Measurements from ENCODE around the gene MEIOB.

The MEIOB gene

DNA sequence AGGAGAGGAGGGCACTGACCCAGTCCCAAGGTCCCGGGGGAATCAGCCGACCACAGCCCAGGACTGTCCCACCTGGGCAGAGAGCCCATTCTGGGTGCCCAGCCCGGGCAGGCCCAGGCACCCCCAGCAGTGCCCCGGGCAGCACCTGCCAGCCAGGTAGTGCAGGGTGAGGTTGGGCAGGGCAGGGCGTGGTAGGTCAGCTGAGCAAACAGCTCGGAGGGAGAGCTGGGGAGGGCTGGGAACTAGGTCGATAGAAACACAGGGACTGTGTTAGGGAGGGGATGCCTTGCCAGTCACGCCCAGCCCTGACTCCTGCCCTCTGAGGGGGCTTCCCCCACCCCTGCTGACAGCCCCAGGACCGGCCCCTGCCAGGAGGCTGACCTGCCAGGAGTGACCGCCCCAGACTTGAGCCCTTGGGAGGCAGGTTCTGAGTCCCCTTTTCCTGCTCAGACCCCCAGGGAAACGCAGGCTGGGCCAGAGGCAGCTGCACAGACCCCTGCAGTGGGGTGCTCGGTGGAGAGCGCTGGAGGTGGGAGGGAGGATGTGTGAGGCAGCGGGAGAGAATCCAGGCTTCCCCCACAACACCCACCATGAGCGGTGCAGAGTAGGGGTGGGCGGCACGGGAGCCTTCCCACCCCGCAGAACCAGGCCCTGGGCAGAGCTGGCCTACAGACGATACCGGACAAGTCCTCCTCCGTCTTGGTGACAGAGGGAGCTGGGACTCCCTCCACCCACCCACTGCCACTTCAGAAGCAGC, 41.5 kb upstream of the MEIOB start:
- ChIA-PET CTCF (interaction anchor here (0.6 kb wide), 1 partner anchor 15 kb away, joined by 5 read pairs; no protein-coding TSS in a partner anchor), POLR2A (interaction anchor here (1.3 kb wide), 1 partner anchor 10 kb away, joined by 4 read pairs; no protein-coding TSS in a partner anchor)
- no peak for TF ChIP-seq FOXM1 (IDR thresholded peaks at IDR 0.05; ENCODE audit: borderline replicate concordance)
- no peak for TF ChIP-seq ARNT (IDR thresholded peaks at IDR 0.05)
- DNase-seq (ENCODE audit: extremely low spot score) = no peak

DNA sequence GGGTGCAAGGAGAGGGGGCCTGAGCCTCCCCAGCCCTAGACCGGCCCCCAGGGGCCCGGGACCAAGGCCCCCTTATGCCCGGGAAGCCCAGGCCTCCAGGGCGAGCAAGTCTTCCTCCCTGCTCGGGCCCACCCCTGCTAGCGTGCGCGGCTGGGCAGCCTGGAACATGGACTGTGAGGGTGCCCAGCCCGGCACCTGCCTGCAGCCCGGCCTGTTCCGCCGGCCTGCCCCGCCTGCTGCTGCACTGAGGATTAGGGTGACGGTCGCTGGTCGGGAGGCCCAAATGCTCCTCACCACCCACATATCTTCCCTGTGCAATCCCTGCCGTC, 40.2 kb upstream of the MEIOB start:
- no peak for TF ChIP-seq L3MBTL2 (conservative IDR thresholded peaks at IDR 0.05)
- no peak for TF ChIP-seq FOXK2 (IDR thresholded peaks at IDR 0.05)
- TF ChIP-seq FOXA1 (IDR thresholded peaks at IDR 0.05) = no peak
- TF ChIP-seq TARDBP (IDR thresholded peaks at IDR 0.05) = no peak
- no peak for TF ChIP-seq ARNT (IDR thresholded peaks at IDR 0.05)
- no peak for TF ChIP-seq ZNF384 (IDR thresholded peaks at IDR 0.05)
- no peak for TF ChIP-seq CTBP1 (IDR thresholded peaks at IDR 0.05; ENCODE audit: borderline replicate concordance)
- no peak for TF ChIP-seq LEF1 (IDR thresholded peaks at IDR 0.05; ENCODE audit: borderline replicate concordance)
- TF ChIP-seq NFRKB (IDR thresholded peaks at IDR 0.05) = no peak
- TF ChIP-seq SUZ12 (IDR thresholded peaks at IDR 0.05) = no peak
- TF ChIP-seq HDGF (IDR thresholded peaks at IDR 0.05; ENCODE audit: borderline replicate concordance) = no peak
- TF ChIP-seq, protein P1, sequence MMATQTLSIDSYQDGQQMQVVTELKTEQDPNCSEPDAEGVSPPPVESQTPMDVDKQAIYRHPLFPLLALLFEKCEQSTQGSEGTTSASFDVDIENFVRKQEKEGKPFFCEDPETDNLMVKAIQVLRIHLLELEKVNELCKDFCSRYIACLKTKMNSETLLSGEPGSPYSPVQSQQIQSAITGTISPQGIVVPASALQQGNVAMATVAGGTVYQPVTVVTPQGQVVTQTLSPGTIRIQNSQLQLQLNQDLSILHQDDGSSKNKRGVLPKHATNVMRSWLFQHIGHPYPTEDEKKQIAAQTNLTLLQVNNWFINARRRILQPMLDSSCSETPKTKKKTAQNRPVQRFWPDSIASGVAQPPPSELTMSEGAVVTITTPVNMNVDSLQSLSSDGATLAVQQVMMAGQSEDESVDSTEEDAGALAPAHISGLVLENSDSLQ (IDR thresholded peaks at IDR 0.05) = no peak
- no peak for TF ChIP-seq ELF4 (IDR thresholded peaks at IDR 0.05)
- no peak for TF ChIP-seq BHLHE40 (IDR thresholded peaks at IDR 0.05; ENCODE audit: borderline replicate concordance)
- no peak for TF ChIP-seq FOXM1 (IDR thresholded peaks at IDR 0.05; ENCODE audit: borderline replicate concordance)
- ChIA-PET CTCF (interaction anchor here (0.6 kb wide), 1 partner anchor 17 kb away, joined by 3 read pairs; no protein-coding TSS in a partner anchor), POLR2A (no interaction called here)
- DNase-seq (ENCODE audit: extremely low spot score) = no peak

DNA sequence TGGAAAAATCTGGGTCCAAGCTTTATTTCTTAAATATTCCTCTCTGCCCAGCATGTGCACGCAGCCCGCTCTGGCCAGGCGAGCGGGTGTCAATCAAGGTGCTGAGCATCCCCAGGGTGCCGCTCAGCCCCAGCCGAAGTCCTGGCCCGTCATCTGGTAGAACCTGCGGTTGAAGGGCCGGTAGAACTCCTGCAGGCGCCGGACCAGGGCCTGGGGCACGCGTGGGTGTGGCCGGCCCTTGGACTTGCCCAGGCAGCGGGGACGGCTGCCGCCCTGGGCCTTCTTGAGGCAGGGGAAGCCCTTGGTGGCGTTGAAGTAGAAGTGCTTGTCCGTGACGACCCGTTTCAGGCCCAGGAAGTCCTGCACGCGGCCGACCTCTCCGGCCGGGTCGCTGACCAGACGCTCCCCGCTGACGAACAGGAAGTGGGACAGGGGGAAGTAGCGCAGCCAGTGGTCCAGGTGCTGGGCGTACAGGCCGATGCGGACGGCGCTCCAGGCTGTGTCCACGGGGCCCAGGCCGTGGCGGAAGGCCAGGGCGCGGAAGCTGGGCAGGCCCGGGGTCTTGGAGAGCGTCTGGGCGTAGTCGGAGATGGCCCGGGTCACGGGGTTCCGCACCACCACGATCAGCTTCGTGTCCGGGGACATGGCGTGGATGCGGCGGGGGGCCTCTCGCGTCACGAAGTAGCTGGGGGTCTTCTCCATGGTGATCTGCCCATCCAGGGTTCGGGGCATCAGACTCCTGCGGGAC, 39.7 kb upstream of the MEIOB start:
- TF ChIP-seq ELF4 (IDR thresholded peaks at IDR 0.05) = no peak
- TF ChIP-seq ARNT (IDR thresholded peaks at IDR 0.05) = no peak
- TF ChIP-seq TARDBP (IDR thresholded peaks at IDR 0.05) = no peak
- TF ChIP-seq LEF1 (IDR thresholded peaks at IDR 0.05; ENCODE audit: borderline replicate concordance) = no peak
- no peak for TF ChIP-seq CTBP1 (IDR thresholded peaks at IDR 0.05; ENCODE audit: borderline replicate concordance)
- no peak for TF ChIP-seq FOXA1 (IDR thresholded peaks at IDR 0.05)
- ChIA-PET POLR2A (no interaction called here), CTCF (interaction anchor here (0.6 to 1.4 kb wide), 2 partner anchors 12 to 18 kb away, joined by 3 read pairs; no protein-coding TSS in a partner anchor)
- no peak for DNase-seq (ENCODE audit: extremely low spot score)

DNA sequence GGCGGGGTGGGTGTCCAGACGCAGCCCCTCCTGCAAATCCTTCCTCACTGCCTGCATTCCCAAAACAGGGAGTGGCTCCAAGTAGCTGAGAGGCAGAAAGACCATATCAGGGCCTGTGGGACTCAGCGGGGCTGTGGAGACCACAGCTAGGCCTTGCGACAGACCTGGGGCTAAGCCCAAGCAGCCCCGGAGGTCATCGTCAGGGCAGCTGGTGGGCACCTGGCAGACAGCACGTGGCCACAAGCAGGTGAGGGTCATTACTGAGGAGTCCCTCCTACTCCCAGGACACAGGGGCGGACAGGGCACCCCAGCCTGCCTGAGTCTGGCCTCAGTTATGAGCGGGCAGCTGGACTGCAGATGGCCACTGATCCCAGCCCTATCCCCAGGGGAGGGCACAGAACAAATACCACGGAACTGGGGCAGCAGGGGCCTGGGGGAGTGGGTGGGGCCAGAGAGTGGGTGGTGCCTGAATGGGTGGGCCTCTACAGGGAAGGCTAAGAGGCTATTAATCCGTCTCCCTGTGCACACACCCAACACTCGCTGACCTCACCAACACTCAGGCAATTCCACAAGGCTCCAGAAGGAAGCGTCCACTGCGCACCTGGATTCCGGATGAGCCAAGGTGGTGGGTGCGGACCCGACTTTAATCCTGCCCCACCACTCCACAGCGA, 37.7 kb upstream of the MEIOB start:
- POLR2A ChIA-PET = no interaction called here
- CTCF ChIA-PET = interaction anchor here (0.5 to 1.4 kb wide), 2 partner anchors 14 to 32 kb away, joined by 3 read pairs; no protein-coding TSS in a partner anchor
- no peak for DNase-seq (ENCODE audit: extremely low spot score)
- no peak for TF ChIP-seq HDGF (IDR thresholded peaks at IDR 0.05; ENCODE audit: borderline replicate concordance)
- no peak for TF ChIP-seq ELF4 (IDR thresholded peaks at IDR 0.05)
- TF ChIP-seq LEF1 (IDR thresholded peaks at IDR 0.05; ENCODE audit: borderline replicate concordance) = no peak
- no peak for TF ChIP-seq NFRKB (IDR thresholded peaks at IDR 0.05)
- no peak for TF ChIP-seq SP1 (IDR thresholded peaks at IDR 0.05)
- TF ChIP-seq FOXA1 (IDR thresholded peaks at IDR 0.05) = no peak
- TF ChIP-seq BHLHE40 (IDR thresholded peaks at IDR 0.05; ENCODE audit: borderline replicate concordance) = no peak
- TF ChIP-seq, protein P1 (IDR thresholded peaks at IDR 0.05) = no peak

DNA sequence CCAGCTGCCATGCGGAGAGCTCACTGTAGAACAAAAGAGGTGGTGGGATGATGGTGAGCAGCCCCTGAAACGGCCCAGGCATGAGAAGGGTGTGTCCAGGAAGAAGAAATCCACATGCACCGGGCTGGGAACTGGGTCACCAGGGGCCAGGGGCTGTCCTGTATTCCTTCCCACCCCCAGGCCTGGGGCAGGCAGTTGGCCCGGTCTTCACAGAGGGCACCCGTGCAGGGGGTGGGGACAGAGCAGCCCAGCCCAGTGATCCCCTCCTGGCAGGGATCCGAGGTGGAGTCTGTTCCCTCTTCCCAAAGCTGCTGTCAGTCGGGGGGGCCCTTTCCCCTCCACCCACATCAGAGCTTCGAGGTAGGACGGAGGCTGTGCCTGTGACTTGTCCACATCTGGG, 37.0 kb upstream of the MEIOB start:
- ChIA-PET POLR2A (interaction anchor here (1.0 kb wide), 1 partner anchor 56 kb away, joined by 3 read pairs; the partner anchor contains the start of gene RPS2), CTCF (interaction anchor here (1.0 kb wide), 1 partner anchor 20 kb away, joined by 3 read pairs; no protein-coding TSS in a partner anchor)
- no peak for DNase-seq (ENCODE audit: extremely low spot score)
- TF ChIP-seq ELF4 (IDR thresholded peaks at IDR 0.05) = no peak
- TF ChIP-seq BHLHE40 (IDR thresholded peaks at IDR 0.05; ENCODE audit: borderline replicate concordance) = no peak
- TF ChIP-seq FOXK2 (IDR thresholded peaks at IDR 0.05) = no peak
- no peak for TF ChIP-seq FOXM1 (IDR thresholded peaks at IDR 0.05; ENCODE audit: borderline replicate concordance)
- TF ChIP-seq CTBP1 (IDR thresholded peaks at IDR 0.05; ENCODE audit: borderline replicate concordance) = no peak
- TF ChIP-seq, protein P1 (IDR thresholded peaks at IDR 0.05) = no peak
- TF ChIP-seq ARNT (IDR thresholded peaks at IDR 0.05) = no peak
- TF ChIP-seq SUZ12 (IDR thresholded peaks at IDR 0.05) = no peak
- no peak for TF ChIP-seq LEF1 (IDR thresholded peaks at IDR 0.05; ENCODE audit: borderline replicate concordance)
- TF ChIP-seq SP1 (IDR thresholded peaks at IDR 0.05) = no peak
- no peak for TF ChIP-seq FOXA1 (IDR thresholded peaks at IDR 0.05)
- TF ChIP-seq L3MBTL2 (conservative IDR thresholded peaks at IDR 0.05) = no peak
- no peak for TF ChIP-seq HDGF (IDR thresholded peaks at IDR 0.05; ENCODE audit: borderline replicate concordance)
- TF ChIP-seq NFRKB (IDR thresholded peaks at IDR 0.05) = no peak
- no peak for TF ChIP-seq ZNF384 (IDR thresholded peaks at IDR 0.05)
- no peak for TF ChIP-seq TARDBP (IDR thresholded peaks at IDR 0.05)
